CD14-positive monocyte (primary cell): Measurements from ENCODE around the gene MSI2. TPM values are rescaled to one million over a fixed set of nuclear protein-coding genes. Genes with fewer than 3 reads are reported as not detected.

ENCODE experiments used
- DNase-seq, 3 donors: peaks; one replicate each; pipeline ENCODE4 v3.0.0-alpha.2; 2011 to 2022
- H2AFZ ChIP-seq: 2 replicates; pipeline ENCODE4 v1.6.0; 2012; ENCODE audit warnings: mild to moderate bottlenecking, low read depth, low read length, inconsistent platforms; ENCODE audit not compliant: insufficient read depth, poor library complexity, severe bottlenecking
- H3K27ac ChIP-seq, 2 donors: 1 replicate in 1 of 2; 2 replicates in 1 of 2; pipeline ENCODE4 v1.5.1; 2012 to 2013; ENCODE audit warnings: low read length in 2 of 2, control low read depth in 1 of 2, inconsistent platforms in 1 of 2, low read depth in 1 of 2, mild to moderate bottlenecking in 1 of 2
- H3K27me3 ChIP-seq, 2 donors: one replicate each; pipeline versions ENCODE4 v1.6.0 to v1.6.1; 2011 to 2013; ENCODE audit warnings: low read length in 2 of 2; ENCODE audit not compliant: control insufficient read depth in 2 of 2, insufficient read depth in 2 of 2
- H3K36me3 ChIP-seq, 2 donors: replicated peaks in 1 of 2; 1 replicate in 1 of 2; 2 replicates in 1 of 2; pipeline versions ENCODE4 v1.5.1 to v1.6.1; 2012 to 2013; ENCODE audit warnings: low read length in 2 of 2, control low read depth in 1 of 2, inconsistent platforms in 1 of 2, mild to moderate bottlenecking in 1 of 2; ENCODE audit not compliant: insufficient read depth in 2 of 2, control insufficient read depth in 1 of 2
- H3K4me1 ChIP-seq, 2 donors: 1 replicate in 1 of 2; 2 replicates in 1 of 2; pipeline versions ENCODE4 v1.5.1 to v1.6.1; 2012 to 2013; ENCODE audit warnings: low read length in 2 of 2, control low read depth in 1 of 2, inconsistent platforms in 1 of 2, mild to moderate bottlenecking in 1 of 2, moderate library complexity in 1 of 2; ENCODE audit not compliant: insufficient read depth in 2 of 2, control insufficient read depth in 1 of 2
- H3K4me2 ChIP-seq: replicated peaks from 2 replicates; pipeline ENCODE3; 2012; ENCODE audit warnings: low read length, moderate library complexity, mild to moderate bottlenecking; ENCODE audit not compliant: poor library complexity, severe bottlenecking; ENCODE audit errors: extremely low read depth
- H3K4me3 ChIP-seq, 3 experiments: fragments of 200-600 bp in 1 of 3; sonication (generic) in 1 of 3; replicated peaks in 1 of 3; 1 replicate in 2 of 3; 2 replicates in 1 of 3; pipeline ENCODE4 v1.5.1; 2011 to 2013; ENCODE audit warnings: low read length in 3 of 3, mild to moderate bottlenecking in 3 of 3, control low read depth in 2 of 3, low read depth in 2 of 3, inconsistent platforms in 1 of 3, moderate library complexity in 1 of 3
- H3K79me2 ChIP-seq: 2 replicates; pipeline ENCODE4 v1.6.0; 2012; ENCODE audit warnings: mild to moderate bottlenecking, control low read depth, inconsistent platforms, low read length, moderate library complexity; ENCODE audit not compliant: insufficient read depth
- H3K9ac ChIP-seq: 2 replicates; pipeline ENCODE4 v1.6.0; 2017; ENCODE audit warnings: low read length, mild to moderate bottlenecking; ENCODE audit not compliant: insufficient read depth, poor library complexity, severe bottlenecking
- H3K9me3 ChIP-seq, 2 donors: replicated peaks in 1 of 2; 1 replicate in 1 of 2; 2 replicates in 1 of 2; pipeline versions ENCODE4 v1.5.1 to v1.6.1; 2012 to 2013; ENCODE audit warnings: low read length in 2 of 2, control low read depth in 1 of 2; ENCODE audit not compliant: control insufficient read depth in 1 of 2, insufficient read depth in 1 of 2
- H4K20me1 ChIP-seq: 2 replicates; pipeline ENCODE4 v1.6.0; 2012; ENCODE audit warnings: mild to moderate bottlenecking, low read length, control low read depth, moderate library complexity; ENCODE audit not compliant: insufficient read depth
- H3K27ac Mint-ChIP-seq, 7 donors: one replicate each; pipeline ENCODE4 v1.8.0; 2020; ENCODE audit warnings: mild to moderate bottlenecking in 7 of 7, mixed read lengths in 7 of 7, moderate library complexity in 6 of 7, inconsistent platforms in 2 of 7
- H3K27me3 Mint-ChIP-seq, 3 donors: one replicate each; pipeline ENCODE4 v1.8.0; 2021 to 2022; ENCODE audit warnings: low read depth in 3 of 3, mild to moderate bottlenecking in 3 of 3, mixed read lengths in 3 of 3, moderate library complexity in 3 of 3, inconsistent platforms in 1 of 3
- H3K36me3 Mint-ChIP-seq, 2 donors: one replicate each; pipeline ENCODE4 v1.8.0; 2020; ENCODE audit warnings: mixed read lengths in 2 of 2, inconsistent platforms in 1 of 2, mild to moderate bottlenecking in 1 of 2
- H3K4me1 Mint-ChIP-seq: one replicate; pipeline ENCODE4 v1.8.0; 2020; ENCODE audit warnings: mild to moderate bottlenecking, mixed read lengths
- H3K4me3 Mint-ChIP-seq, 2 donors: one replicate each; pipeline ENCODE4 v1.8.0; 2020; ENCODE audit warnings: mild to moderate bottlenecking in 2 of 2, mixed read lengths in 2 of 2, moderate library complexity in 1 of 2
- H3K9me3 Mint-ChIP-seq, 7 donors: one replicate each; pipeline ENCODE4 v1.8.0; 2020 to 2022; ENCODE audit warnings: mixed read lengths in 7 of 7, mild to moderate bottlenecking in 6 of 7, moderate library complexity in 6 of 7, inconsistent platforms in 2 of 7
- WGBS: methylation state at CpG from one replicate; pipeline ENCODE4 v1.1.5; 2013; ENCODE audit warnings: missing lambda C conversion rate; ENCODE audit not compliant: insufficient coverage; 5-methylcytosine and 5-hydroxymethylcytosine counted together
- intact Hi-C, 2 donors: fragments of 100-400 bp; cut with micrococcal nuclease; formaldehyde crosslinking; loops; one replicate each; pipeline versions ENCODE4 v1.15.0 to v1.15.1; 2023
- polyA plus RNA-seq, 3 donors: library from polyadenylated mRNA; depleted of rRNA in 1 of 3; unstranded in 2 of 3; stranded (reverse) in 1 of 3; fragments of 300-500 nt in 2 of 3; fragments of >200 nt in 1 of 3; fragmentation: Illumina TruSeq in 2 of 3; gene quantifications; 1 replicate in 2 of 3; 2 replicates in 1 of 3; pipeline ENCODE4 v1.2.3, GENCODE V29; 2012 to 2021
- TF ChIP-seq, protein P1 (sequence below): fragments of 200-600 bp; IDR thresholded peaks from one replicate; pipeline ENCODE4 v1.8.0; 2022; ENCODE audit warnings: antibody characterized with exemption, mild to moderate bottlenecking

Gene MSI2
- polyA plus RNA-seq, 3 donors: 0.20 to 6.6 (median 0.37) TPM

DNA sequence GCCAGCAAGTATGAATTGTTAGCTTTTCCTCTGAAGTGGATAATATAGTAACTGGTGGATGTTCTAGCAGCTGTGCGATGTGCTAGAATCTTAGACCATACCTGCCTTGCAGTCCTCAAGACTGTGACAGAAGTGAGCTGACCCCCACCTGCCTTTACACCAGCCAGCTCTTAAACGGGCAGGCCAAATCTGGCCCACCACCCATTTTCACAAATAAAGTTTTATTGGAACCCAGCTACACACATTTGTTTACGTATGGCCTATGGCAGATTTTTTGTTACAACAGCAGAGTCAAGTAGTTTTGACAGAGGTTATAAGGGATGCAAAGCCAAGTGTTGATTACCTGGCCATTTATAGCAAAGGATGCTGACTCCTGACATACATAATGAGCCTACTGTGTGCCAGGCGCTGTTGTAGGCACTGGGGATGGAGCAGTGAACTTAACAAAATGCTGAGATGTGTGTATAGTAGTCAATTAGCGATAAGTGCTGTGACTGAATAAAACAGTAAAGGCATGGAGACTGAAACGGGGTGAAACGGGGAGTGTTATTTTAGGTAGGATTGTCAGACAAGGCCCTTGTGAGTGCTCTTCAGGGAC lies 79.0 kb downstream of the MSI2 start:
- Histone ChIP-seq H3K4me1 (peaks cover 6 to 9% of the 10 kb centered on the region in 2 donors), H3K4me2 (no peak overlapping the region), H3K79me2 (no peaks in the 10 kb centered on the region), H3K27ac (no peak overlapping the region), H3K27me3 (peaks cover 0 to 14% of the 10 kb centered on the region in 2 donors), H3K9ac (no peak overlapping the region), H2AFZ (no peak overlapping the region), H3K9me3 (no peaks in the 10 kb centered on the region), H4K20me1 (peaks cover 23% of the 10 kb centered on the region), H3K4me3 (no peak overlapping the region), H3K36me3 (no peaks in the 10 kb centered on the region)
- Mint-ChIP-seq H3K4me3 (no peak overlapping the region), H3K27ac (no peak overlapping the region), H3K4me1 (peaks cover 11% of the 10 kb centered on the region), H3K36me3 (peaks cover 6 to 19% of the 10 kb centered on the region in 2 donors), H3K27me3 (peaks cover 16 to 49% (median 30%) of the 10 kb centered on the region in 3 donors), H3K9me3 (peaks cover 0 to 5% (median 3%) of the 10 kb centered on the region in 7 donors)
- intact Hi-C loops: no loop called here
- no peak for DNase-seq
- TF ChIP-seq, protein P1, sequence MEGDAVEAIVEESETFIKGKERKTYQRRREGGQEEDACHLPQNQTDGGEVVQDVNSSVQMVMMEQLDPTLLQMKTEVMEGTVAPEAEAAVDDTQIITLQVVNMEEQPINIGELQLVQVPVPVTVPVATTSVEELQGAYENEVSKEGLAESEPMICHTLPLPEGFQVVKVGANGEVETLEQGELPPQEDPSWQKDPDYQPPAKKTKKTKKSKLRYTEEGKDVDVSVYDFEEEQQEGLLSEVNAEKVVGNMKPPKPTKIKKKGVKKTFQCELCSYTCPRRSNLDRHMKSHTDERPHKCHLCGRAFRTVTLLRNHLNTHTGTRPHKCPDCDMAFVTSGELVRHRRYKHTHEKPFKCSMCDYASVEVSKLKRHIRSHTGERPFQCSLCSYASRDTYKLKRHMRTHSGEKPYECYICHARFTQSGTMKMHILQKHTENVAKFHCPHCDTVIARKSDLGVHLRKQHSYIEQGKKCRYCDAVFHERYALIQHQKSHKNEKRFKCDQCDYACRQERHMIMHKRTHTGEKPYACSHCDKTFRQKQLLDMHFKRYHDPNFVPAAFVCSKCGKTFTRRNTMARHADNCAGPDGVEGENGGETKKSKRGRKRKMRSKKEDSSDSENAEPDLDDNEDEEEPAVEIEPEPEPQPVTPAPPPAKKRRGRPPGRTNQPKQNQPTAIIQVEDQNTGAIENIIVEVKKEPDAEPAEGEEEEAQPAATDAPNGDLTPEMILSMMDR: no peak
- WGBS: 97% methylated on average over 5 of the region's 7 CpGs

DNA sequence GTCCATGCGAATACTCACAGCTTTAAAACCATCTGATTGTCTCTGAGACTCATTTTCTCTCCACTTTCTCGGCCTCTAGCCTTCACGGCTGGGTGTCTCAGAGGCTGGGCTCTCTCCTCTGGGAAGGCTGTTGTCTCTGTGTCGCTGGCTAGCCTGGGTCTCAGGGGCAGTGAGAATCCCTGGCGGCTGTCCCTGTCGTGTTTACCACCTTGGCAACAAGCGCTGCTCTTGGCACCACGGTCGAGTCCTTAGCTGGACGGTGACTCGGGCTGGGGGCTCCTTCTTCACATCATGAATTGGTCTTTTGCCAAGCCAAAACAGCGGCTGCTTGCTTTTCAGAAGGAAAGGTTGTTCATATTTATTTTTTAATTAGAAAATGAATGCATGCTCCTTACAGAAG lies 81.1 kb downstream of the MSI2 start:
- no peak overlapping the region for H3K4me3 ChIP-seq
- H3K4me2 ChIP-seq: no peak overlapping the region

More for the DNA sequence above, 81.1 kb downstream of the MSI2 start:
- Histone ChIP-seq H3K27me3 (peaks cover 0 to 14% of the 10 kb centered on the region in 2 donors), H3K9me3 (no peaks in the 10 kb centered on the region), H3K36me3 (no peaks in the 10 kb centered on the region), H3K9ac (no peak overlapping the region), H3K4me1 (peaks cover 6 to 9% of the 10 kb centered on the region in 2 donors), H3K27ac (no peak overlapping the region), H2AFZ (no peak overlapping the region), H3K79me2 (no peaks in the 10 kb centered on the region), H4K20me1 (peaks cover 23% of the 10 kb centered on the region)
- Mint-ChIP-seq H3K9me3 (peaks cover 0 to 6% (median 3%) of the 10 kb centered on the region in 7 donors), H3K4me1 (peaks cover 15% of the 10 kb centered on the region), H3K36me3 (peaks cover 6 to 24% of the 10 kb centered on the region in 2 donors), H3K27me3 (peaks cover 20 to 60% (median 30%) of the 10 kb centered on the region in 3 donors), H3K27ac (no peak overlapping the region), H3K4me3 (peak overlapping the region in 1 of 2 donors; percentile 32)
- WGBS: 79% methylated on average over 8 of the region's 12 CpGs
- intact Hi-C loops: no loop called here
- no peak for DNase-seq
- TF ChIP-seq, protein P1: no peak
